ENCODE results near the gene TADA2B.

TADA2B gene

DNA sequence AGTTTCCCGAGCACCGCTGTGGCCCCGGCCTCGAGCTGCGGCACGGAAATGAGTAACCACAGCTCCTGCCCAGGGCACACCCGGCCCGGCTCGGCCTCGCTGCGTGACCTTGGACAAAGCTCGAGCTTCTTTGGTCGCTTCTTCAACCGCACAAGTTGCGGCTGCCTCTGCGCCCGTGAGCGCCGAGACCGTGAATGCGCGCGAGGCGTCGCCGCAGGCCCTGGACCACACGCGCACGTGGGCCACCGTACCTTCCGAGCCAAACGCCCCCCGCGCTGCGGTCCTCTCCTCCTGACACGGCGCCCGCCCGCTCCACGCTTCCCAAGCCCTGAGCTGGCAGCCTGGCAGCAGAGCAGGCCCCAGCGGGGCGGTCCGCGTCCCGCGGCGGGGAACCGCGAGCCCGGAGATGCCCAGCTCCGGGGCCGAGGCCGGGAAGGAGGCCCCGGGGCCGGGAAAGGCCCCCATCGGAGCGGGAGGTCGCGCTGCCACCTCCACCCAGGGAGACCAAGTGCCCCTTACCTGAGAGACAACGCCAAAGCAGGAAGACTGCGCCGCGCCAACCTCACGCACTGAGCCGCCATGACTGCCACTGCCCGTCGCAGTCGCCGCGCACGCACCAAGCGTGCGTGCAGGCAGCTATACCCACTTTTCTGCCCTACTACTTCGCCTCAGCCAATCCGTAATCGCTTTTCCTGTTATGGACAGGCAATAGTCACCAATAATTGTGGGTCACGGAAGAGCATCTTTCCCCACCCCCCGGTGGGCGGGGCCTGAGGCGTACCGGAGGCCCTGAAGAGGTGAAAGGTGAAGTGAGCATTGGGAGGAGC, 24.5 kb downstream of the TADA2B start, which contains the start of gene GRPEL1:
Gene GRPEL1, minus strand, starts transcription at position 613 of the 827 bp plus-strand sequence. Its CDS starts 32 bp downstream, at position 581.
- TF ChIP-seq, protein P1, sequence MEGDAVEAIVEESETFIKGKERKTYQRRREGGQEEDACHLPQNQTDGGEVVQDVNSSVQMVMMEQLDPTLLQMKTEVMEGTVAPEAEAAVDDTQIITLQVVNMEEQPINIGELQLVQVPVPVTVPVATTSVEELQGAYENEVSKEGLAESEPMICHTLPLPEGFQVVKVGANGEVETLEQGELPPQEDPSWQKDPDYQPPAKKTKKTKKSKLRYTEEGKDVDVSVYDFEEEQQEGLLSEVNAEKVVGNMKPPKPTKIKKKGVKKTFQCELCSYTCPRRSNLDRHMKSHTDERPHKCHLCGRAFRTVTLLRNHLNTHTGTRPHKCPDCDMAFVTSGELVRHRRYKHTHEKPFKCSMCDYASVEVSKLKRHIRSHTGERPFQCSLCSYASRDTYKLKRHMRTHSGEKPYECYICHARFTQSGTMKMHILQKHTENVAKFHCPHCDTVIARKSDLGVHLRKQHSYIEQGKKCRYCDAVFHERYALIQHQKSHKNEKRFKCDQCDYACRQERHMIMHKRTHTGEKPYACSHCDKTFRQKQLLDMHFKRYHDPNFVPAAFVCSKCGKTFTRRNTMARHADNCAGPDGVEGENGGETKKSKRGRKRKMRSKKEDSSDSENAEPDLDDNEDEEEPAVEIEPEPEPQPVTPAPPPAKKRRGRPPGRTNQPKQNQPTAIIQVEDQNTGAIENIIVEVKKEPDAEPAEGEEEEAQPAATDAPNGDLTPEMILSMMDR (IDR thresholded peaks at IDR 0.05; ENCODE audit: control extremely low read depth, extremely low read depth, low read depth, missing control alignments) = no peak
- ChIA-PET CTCF (interaction anchor here (0.8 to 7.3 kb wide), 21 partner anchors 9 to 740 kb away, joined by 3 to 115 read pairs (median 3); partner anchors contain the start of genes TADA2B and TBC1D14), POLR2A (interaction anchor here (0.6 to 1.6 kb wide), 11 partner anchors 9 to 238 kb away, joined by 3 to 16 read pairs (median 3); partner anchors contain the start of gene TADA2B)
- DNase-seq (ENCODE audit: extremely low spot score) = peak; percentile 98

DNA sequence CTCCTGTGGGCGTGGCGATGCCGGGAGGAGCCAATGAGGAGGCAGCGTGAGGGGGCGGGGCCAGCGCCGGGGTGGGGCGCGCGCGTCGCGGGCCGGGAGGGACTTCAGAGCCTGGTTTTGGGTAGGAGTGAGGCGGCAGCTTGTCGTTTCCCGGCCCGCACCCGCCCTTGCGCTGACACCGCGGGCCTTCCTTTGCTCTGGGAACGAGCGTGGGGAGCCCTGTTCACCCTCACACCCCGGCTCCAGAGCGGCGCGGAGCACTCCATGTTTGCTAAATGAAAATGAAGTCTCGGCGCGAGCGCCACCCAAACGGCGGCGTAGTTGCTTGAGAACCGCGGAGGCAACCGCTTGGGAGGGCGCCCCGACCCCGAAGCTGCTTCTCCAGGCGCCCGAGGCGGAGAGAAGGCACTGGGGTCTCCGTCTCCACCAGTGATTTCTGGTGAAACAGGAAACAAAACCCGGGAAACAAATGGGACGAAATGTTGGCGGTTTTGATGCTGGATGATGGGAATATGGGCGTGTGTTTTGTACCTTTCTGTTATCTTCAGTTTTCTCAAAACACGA, 25.2 kb downstream of the TADA2B start:
- no peak for DNase-seq (ENCODE audit: extremely low spot score)
- ChIA-PET POLR2A (interaction anchor here (0.6 to 1.6 kb wide), 10 partner anchors 10 to 238 kb away, joined by 3 to 16 read pairs (median 4); partner anchors contain the start of gene TADA2B), CTCF (interaction anchor here (0.8 to 7.3 kb wide), 19 partner anchors 10 to 349 kb away, joined by 3 to 115 read pairs (median 5); partner anchors contain the start of genes TADA2B and TBC1D14)
- TF ChIP-seq, protein P1 (IDR thresholded peaks at IDR 0.05; ENCODE audit: control extremely low read depth, extremely low read depth, low read depth, missing control alignments) = no peak

DNA sequence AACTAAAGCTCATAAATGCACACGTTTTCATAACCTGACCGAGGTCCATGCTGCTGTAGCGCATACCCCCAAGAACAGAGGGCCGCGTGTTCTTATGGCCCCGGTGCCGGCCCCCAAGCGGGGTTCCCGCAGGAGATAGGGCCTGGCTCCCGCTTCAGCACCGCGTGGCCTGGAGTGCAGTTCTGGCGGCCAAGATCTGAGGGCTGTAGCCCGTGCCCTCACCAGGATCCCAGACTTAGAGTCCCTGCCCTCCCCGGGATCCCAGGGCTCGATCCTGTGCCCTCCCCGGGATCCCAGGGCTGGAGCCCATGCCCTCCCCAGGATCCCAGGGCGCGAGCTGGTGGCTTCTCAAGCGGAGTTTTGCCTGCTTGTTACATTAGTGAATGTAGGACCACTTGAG, 25.7 kb downstream of the TADA2B start:
- TF ChIP-seq, protein P1 (IDR thresholded peaks at IDR 0.05; ENCODE audit: control extremely low read depth, extremely low read depth, low read depth, missing control alignments) = no peak
- no peak for DNase-seq (ENCODE audit: extremely low spot score)
- POLR2A ChIA-PET = interaction anchor here (0.5 kb wide), 1 partner anchor 56 kb away, joined by 3 read pairs; no protein-coding TSS in a partner anchor
- CTCF ChIA-PET = interaction anchor here (0.9 to 7.3 kb wide), 14 partner anchors 9 to 350 kb away, joined by 3 to 115 read pairs (median 6); partner anchors contain the start of gene TADA2B

DNA sequence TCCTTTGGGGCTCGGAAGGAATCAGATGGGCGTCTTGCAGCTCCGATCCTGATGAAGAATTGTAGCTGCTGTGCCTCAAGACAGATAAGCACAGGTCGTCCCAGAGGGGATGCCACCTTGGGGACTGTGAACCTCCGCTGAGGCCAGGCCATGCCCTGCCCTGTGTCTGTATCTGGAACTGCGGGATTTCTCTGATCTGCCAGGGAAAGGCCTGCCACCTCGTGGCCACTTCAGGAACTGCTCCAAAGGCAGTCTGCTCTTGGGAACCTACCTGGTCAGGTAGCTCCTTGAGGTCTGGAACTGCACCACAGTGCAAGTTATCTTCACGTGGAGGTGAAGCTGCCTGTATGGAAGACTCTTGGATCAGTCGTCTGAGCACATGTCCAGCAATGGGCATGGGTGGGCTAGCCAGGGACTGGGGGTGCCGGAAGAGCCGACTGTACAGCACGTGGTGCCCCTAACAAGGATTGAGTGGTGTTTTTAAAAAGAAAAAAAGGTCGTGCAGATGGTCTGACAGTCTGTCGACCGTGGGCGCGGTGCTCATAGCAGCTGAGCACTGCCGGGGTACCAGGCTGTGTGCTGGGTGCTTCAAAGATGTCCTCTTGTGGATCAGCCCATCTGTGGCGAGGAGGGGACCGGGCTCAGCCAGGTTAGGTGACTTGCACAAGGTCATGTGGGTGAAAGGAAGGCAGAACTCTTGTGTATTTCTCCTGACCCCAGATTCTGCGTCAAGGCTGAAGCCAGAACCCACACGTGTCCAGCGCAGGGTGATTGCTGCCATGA, 27.7 kb downstream of the TADA2B start:
- DNase-seq (ENCODE audit: extremely low spot score) = peak; percentile 81

DNA sequence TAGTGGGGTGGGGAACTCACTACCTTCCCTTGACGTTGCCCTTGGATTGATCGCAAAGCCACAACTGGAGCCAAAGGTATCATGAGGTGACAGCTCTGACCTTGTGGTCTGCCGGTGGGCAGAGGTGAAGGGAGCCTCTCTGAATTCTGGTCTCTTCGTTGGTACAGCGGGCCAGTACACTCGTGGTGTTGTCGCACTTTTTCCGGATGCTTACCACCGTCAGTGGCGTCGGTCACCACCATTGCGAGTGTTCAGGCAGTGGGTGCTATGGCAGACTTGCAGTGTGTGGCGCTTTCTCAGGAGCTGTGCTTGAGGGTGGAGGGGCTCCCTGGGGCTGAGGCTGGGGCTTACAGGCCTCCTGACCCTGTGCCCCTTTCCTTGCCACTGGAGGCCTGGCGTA, 29.9 kb downstream of the TADA2B start:
- CTCF ChIA-PET = interaction anchor here (2.0 to 6.7 kb wide), 3 partner anchors 11 to 98 kb away, joined by 9 to 59 read pairs (median 45); no protein-coding TSS in a partner anchor
- TF ChIP-seq, protein P1 (IDR thresholded peaks at IDR 0.05; ENCODE audit: control extremely low read depth, extremely low read depth, low read depth, missing control alignments) = no peak
- POLR2A ChIA-PET = no interaction called here
- no peak for DNase-seq (ENCODE audit: extremely low spot score)

More for the DNA sequence above, 27.7 kb downstream of the TADA2B start:
- ChIA-PET CTCF (interaction anchor here (0.5 to 7.3 kb wide), 43 partner anchors 9 to 875 kb away, joined by 3 to 115 read pairs (median 4); partner anchors contain the start of genes TADA2B and TBC1D14), POLR2A (interaction anchor here (0.7 kb wide), 1 partner anchor 27 kb away, joined by 3 read pairs; the partner anchor contains the start of gene TADA2B)
- TF ChIP-seq, protein P1 (IDR thresholded peaks at IDR 0.05; ENCODE audit: control extremely low read depth, extremely low read depth, low read depth, missing control alignments) = peak; percentile 97

Data from GM10248 (cell line).